ENCODE data around the gene FUT1. TPM values are rescaled to one million over a fixed set of nuclear protein-coding genes. Genes with fewer than 3 reads are reported as not detected.
A peak's percentile ranks its signal among the peaks of the same experiment; 100 is the strongest.

The FUT1 gene
- total and polyA plus RNA-seq, 9 of the 15 experiments (the other 6 are each of a cell fraction or from before 2014, with no cell fraction given) = 2.3 to 18.5 (median 8.8) TPM

DNA sequence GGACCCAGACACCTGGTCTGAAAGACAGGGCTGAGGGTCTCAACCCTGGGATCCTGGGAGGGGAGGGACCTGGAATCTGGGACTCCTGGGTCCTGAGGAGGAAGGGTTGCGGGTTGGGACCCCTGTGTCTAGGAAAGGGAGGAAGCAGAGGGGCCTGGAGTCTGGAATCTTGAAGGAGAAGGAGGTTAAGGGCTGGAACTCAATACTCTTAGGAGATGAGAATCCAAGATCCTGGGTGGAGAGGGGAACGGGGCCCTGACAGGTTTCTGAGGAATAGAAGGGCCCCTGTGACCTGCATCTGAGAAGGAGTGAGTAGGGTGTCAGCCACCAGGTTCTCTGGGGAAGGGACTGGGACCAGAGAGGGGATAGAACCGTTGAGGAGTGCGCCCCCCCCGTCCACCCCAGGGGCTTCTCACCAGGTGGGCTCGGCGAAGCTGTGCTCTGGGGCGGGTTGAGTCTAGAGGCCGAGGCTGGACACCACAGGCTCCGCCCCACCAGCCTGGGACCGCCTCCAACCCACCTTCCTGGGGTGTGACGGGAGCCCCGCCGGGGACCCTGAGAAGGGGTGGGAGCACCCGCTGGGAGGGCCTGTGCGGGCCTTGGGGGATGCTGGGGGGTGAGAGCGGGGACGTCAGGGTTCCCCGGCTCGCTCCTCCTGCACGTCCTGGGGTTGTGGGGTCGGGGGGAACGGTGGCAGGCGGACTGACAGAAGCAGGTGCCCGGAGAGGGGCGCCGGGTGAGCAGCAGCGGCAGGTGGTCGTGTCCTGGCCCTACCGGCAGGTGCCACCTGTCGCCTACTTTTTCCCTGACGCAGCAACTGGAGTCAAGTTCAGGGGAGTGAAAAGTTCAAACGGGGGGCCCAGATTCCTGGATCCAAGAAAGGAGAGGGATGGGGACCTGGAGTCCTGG lies 32.9 kb downstream of the FUT1 start, which contains the start of gene MAMSTR (continued):
- peak; percentile 68 for TF ChIP-seq POLR2G (IDR thresholded peaks at IDR 0.05; ENCODE audit: low read depth, low read length)

DNA sequence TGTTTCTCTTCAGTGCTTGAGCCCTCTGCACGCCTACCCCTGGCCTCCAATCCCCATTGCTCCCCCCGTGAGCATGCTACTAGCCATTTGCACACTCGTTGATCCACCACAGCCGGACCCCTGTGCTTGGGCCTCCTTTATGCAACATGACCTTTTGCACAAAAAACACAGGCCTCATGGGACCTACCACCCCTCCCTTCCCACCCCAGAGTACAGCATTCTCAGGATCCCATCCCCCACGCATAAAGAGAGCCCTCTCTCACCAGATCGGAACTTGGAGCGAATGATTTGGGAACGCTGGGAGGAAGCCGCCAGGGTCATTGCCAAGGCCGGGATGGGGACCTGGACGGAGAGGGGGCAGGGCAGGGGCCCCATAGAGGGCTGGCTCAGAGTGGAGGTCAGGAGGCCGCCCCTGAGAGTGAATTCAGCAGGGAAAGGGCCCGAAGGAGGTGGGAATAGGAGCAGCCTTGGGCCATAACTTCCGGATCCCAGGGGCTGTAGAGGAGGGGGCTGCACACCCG lies 33.7 kb downstream of the FUT1 start:
- no TSS peak for BruUV-seq (replicated peaks)
- ChIA-PET POLR2A (interaction anchor here (1.1 kb wide), 1 partner anchor 58 kb away, joined by 3 read pairs; no protein-coding TSS in a partner anchor), CTCF (ENCODE audit: low intra/inter-chr PET ratio) (no interaction called here)
- Histone ChIP-seq H2AFZ (ENCODE audit: low read depth, low read length) (no peak overlapping the region), H3K79me2 (ENCODE audit: control insufficient read depth, insufficient read depth, low read length) (0 out of 3 replicates have a peak, but pooled peaks cover 3% of the 10 kb centered on the region), H3K4me1 (replicated peaks in 1 of 2; ENCODE audit: control insufficient read depth in 2 of 2, insufficient read depth in 2 of 2, low read length in 2 of 2) (peaks cover 16 to 63% of the 10 kb centered on the region in 2 experiments), H3K9me1 (ENCODE audit: control insufficient read depth, insufficient read depth, low read length) (no peaks in the 10 kb centered on the region), H3K4me3 (no peak overlapping the region), H3K36me3 (ENCODE audit: control insufficient read depth, insufficient read depth, low read length) (no peaks in the 10 kb centered on the region), H3K9me3 (replicated peaks; ENCODE audit: control insufficient read depth, insufficient read depth, low read depth, low read length) (no peaks in the 10 kb centered on the region), H3K4me2 (ENCODE audit: insufficient read depth, low read length) (no peak overlapping the region), H4K20me1 (replicated peaks; ENCODE audit: control insufficient read depth, insufficient read depth, low read length) (no peaks in the 10 kb centered on the region), H3K27me3 (ENCODE audit: control insufficient read depth in 2 of 2, insufficient read depth in 2 of 2, low read length in 2 of 2) (no peaks in the 10 kb centered on the region), H3K9ac (ENCODE audit: insufficient read depth in 1 of 2, low read depth in 2 of 2, low read length in 2 of 2) (peak overlapping the region in 1 of 2 experiments; percentile 91; a peak in 1 of 4 replicates), H3K27ac (ENCODE audit: extremely low read depth, low read depth, low read length) (no peak overlapping the region)
- no peak for ATAC-seq
- in situ Hi-C loops (cut with MboI) = no loop called here
- no peak for DNase-seq (ENCODE audit: extremely low read depth in 1 of 4, low spot score in 3 of 4)
- WGBS (ENCODE audit: insufficient coverage, low coverage, missing lambda C conversion rate) = 70% methylated on average over 13 of the region's 15 CpGs
- intact Hi-C loops (cut with micrococcal nuclease) = no loop called here
- TF ChIP-seq GATAD2A (IDR thresholded peaks at IDR 0.05) = no peak
- TF ChIP-seq, protein P1, sequence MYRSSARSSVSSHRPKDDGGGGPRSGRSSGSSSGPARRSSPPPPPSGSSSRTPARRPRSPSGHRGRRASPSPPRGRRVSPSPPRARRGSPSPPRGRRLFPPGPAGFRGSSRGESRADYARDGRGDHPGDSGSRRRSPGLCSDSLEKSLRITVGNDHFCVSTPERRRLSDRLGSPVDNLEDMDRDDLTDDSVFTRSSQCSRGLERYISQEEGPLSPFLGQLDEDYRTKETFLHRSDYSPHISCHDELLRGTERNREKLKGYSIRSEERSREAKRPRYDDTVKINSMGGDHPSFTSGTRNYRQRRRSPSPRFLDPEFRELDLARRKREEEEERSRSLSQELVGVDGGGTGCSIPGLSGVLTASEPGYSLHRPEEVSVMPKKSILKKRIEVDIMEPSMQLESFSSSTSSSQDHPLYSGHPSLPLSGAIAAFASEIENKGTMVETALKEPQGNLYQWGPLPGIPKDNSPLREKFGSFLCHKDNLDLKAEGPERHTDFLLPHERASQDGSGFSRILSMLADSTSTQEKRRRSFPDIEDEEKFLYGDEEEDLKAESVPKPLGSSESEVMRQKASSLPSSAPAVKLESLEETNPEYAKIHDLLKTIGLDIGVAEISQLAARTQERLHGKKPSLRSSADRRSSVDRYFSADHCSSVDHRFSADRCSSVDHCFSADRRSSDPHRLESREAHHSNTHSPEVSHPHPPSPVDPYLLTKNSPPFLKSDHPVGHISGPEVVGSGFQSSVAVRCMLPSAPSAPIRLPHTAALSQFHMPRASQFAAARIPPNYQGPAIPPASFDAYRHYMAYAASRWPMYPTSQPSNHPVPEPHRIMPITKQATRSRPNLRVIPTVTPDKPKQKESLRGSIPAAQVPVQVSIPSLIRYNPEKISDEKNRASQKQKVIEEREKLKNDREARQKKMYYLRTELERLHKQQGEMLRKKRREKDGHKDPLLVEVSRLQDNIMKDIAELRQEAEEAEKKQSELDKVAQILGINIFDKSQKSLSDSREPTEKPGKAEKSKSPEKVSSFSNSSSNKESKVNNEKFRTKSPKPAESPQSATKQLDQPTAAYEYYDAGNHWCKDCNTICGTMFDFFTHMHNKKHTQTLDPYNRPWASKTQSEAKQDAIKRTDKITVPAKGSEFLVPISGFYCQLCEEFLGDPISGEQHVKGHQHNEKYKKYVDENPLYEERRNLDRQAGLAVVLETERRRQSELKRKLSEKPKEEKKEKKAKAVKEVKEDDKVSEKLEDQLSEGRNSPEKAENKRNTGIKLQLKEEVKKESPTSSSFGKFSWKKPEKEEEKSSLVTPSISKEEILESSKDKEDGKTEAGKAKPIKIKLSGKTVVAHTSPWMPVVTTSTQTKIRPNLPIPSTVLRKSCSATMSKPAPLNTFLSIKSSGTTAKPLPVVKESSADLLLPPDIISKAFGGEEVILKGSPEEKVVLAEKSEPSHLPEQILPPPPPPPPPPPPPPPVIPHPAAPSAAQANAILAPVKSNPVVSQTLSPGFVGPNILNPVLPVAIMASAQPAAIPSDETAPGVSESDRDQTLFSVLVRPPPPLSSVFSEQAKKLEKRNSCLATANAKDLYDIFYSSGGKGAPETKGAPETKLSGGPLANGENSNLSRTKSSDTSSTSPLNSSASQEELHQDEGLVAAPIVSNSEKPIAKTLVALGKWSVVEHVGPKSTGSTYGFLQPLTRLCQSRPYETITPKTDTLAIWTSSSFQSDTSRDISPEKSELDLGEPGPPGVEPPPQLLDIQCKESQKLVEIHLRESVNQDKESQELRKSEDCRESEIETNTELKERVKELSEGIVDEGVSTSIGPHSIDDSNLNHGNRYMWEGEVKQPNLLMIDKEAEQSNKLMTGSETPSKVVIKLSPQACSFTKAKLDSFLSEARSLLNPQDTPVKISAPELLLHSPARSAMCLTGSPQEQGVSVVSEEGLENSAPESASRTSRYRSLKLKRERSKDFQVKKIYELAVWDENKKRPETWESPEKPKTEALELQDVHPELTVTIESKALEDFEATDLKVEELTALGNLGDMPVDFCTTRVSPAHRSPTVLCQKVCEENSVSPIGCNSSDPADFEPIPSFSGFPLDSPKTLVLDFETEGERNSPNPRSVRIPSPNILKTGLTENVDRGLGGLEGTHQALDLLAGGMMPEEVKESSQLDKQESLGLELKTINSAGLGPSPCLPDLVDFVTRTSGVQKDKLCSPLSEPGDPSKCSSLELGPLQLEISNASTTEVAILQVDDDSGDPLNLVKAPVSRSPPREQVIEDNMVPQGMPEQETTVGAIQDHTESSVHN (IDR thresholded peaks at IDR 0.05; ENCODE audit: borderline replicate concordance in 1 of 2, low read depth in 1 of 2) = no peak
- TF ChIP-seq ZNF324 (CRISPR knock-in tag; IDR thresholded peaks at IDR 0.05) = no peak
- TF ChIP-seq ZNF696 (CRISPR knock-in tag; conservative IDR thresholded peaks at IDR 0.05) = no peak
- TF ChIP-seq, protein P2, sequence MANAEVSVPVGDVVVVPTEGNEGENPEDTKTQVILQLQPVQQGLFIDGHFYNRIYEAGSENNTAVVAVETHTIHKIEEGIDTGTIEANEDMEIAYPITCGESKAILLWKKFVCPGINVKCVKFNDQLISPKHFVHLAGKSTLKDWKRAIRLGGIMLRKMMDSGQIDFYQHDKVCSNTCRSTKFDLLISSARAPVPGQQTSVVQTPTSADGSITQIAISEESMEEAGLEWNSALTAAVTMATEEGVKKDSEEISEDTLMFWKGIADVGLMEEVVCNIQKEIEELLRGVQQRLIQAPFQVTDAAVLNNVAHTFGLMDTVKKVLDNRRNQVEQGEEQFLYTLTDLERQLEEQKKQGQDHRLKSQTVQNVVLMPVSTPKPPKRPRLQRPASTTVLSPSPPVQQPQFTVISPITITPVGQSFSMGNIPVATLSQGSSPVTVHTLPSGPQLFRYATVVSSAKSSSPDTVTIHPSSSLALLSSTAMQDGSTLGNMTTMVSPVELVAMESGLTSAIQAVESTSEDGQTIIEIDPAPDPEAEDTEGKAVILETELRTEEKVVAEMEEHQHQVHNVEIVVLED (CRISPR knock-in tag; IDR thresholded peaks at IDR 0.05) = no peak
- no peak for TF ChIP-seq FIP1L1 (IDR thresholded peaks at IDR 0.05; ENCODE audit: low read depth, low read length, poor library complexity, severe bottlenecking)
- FAIRE-seq = no peak

All from K562 (cell line).